Raji (cell line): ENCODE results near the gene EZH2.

Experiments
- POLR2A ChIP-seq: IDR thresholded peaks from 2 replicates; pipeline ENCODE4 v1.6.1; 2011; ENCODE audit warnings: low read depth, low read length, control low read depth; ENCODE audit not compliant: insufficient read depth

Gene EZH2

DNA sequence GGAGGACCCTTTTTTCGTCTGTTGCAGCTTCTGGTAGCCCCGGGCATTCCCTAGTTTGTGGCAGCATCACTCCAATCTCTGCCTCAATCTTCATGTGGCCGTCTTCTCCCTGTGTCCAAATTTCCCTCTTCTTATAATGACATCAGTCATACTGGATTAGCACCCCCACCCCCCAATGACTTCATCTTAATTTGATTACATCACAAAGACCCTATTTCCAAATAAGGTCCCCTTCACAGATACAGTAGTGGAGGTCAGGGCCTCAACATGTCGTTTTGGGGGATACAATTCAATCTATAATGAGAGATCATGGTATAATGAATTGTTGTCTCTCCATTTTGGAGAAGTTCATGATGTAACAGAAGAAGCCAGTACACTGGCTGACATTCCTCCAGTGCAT is 28.1 kb upstream of the EZH2 start:
- TF ChIP-seq POLR2A, result no peak

DNA sequence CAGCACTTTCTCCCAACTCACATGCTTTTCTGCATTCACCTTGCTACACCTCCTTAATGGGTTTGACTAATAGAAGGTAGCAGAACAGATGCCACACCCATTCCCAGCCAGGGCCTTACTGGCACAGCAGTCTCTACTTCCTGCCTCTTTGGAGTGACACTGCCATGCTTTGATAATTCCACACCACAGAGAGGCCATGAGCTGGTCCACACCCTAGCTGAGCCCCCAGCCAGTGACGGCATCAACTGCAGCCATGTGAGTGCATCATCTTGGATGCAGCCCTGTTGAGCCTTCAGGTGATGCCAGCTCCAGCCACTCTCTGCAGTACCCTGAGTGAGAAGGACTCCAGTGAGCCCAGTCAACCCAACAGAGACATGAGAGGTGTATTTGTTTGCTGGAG is 27.5 kb upstream of the EZH2 start:
- TF ChIP-seq POLR2A, result no peak

DNA sequence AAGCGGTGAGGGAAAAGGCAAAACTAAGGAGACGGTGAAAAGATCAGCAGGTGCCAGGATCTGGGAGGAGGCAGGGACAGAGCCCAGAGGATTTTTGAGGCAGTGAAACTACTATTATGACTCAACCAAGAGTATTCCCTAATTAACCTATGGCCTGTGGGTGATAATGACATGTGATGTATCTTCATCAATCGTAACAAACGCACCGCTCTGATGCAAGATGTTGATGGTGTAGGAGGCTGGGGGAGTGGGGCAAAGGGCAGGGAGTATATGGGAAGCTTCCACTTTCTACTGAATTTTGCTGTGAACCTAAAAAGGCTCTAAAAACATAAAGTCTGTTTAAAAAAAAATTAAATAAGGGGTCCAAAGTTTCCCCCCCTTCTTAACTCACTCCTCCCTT is 25.5 kb upstream of the EZH2 start:
- no peak for TF ChIP-seq POLR2A

DNA sequence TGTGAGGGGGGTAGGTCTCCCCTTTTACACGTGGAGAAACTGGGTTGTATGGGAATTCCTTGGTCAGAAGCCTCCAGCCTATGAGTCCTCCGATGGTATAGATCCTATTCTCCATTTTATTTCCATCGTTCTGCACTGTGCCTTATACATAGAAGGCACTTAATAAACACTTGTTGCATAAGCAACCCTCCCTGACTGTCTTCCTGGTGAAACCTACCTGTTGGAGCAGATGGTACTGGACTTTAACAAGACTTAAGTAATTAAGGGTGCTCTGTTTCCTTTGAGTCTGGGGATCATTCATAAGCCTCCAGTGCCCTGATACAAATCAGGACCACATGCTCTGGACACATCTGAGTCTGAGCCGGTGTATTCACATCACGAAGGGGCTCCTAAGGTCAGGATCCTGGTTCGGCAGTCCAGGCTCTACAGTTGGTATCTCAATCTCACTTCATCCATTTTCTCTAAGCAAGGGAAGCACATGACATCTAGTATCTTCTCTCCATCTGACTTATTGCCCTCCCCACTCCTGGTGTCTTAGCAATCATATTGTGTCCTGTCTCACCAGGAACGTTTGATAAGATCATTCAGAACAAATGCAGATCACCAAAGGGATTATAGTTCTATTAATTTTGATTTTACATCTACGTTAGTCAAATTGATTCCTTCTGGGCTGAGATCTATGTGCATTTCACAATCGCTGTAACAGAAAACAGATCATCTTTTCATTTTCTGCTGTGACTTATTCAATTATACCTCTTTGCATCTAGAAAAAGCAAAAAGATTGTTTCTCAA is 22.8 kb upstream of the EZH2 start:
- TF ChIP-seq POLR2A, result no peak

DNA sequence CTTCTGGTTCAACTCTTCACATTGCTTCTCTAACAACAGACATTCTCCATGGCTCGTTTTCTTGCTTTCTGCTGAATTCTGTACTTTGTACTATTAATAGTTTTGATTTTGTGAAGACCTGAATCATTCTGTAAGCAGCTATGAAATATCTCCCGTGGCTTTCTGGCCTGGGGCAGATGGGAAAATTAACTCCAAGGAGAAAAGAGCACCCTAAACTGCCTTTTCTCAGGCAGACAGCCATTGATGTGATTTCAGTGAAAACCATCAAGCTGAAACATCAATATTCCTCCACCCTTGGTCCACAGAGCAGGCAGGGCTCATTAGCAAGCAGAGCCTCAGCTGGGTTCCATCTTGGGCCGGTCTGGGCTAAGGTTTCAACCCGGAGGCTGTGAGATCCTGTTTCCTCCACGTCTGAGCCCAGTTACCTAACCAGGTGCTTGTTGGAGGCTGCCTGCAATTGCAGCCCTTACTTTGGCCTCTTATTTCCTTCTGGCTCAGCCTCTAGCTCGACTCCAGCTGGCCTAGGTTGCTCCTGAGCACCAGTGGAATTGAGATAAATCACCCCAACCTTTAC is 21.1 kb upstream of the EZH2 start:
- TF ChIP-seq POLR2A, result no peak

DNA sequence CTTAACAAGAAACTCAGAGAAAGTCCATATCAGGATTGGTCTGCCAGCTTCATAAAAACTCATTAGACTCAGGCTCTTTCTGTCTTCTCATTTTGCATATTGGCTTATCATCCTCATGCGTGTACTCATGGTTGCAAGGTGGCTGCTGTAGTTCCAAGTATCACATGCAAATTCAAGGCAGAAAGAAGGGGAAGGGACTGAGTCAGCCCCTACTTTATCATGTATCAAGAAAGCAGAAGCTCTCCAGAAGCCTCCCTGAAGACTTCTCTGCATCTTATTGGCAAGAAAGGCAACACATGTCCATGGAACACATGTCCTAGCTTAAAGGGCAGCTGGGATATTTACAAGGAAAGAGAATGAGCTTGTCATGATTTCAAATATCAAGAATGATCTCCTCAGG is 19.4 kb upstream of the EZH2 start:
- 0 out of 2 replicates have a peak, but pooled peaks have one; percentile 17 for TF ChIP-seq POLR2A

DNA sequence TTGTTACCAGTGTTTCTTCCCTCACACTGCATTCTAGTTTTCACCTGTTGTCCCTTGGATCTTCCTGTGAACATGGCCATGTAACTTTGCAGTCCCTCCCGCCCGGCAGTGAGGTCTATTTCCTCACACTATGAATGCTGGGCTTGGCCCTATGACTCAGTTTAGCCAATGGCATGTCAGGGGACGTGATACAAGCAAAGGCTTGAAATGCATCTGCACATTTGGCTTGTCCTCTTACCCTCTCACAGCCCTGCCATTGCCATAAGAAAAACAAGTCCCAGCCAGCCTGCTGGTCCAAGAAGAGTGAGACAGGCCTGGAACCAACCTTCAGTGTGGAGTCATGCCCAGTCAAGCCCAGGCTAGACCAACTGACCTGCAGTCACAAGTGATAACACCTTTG is 17.1 kb upstream of the EZH2 start:
- TF ChIP-seq POLR2A, result no peak

DNA sequence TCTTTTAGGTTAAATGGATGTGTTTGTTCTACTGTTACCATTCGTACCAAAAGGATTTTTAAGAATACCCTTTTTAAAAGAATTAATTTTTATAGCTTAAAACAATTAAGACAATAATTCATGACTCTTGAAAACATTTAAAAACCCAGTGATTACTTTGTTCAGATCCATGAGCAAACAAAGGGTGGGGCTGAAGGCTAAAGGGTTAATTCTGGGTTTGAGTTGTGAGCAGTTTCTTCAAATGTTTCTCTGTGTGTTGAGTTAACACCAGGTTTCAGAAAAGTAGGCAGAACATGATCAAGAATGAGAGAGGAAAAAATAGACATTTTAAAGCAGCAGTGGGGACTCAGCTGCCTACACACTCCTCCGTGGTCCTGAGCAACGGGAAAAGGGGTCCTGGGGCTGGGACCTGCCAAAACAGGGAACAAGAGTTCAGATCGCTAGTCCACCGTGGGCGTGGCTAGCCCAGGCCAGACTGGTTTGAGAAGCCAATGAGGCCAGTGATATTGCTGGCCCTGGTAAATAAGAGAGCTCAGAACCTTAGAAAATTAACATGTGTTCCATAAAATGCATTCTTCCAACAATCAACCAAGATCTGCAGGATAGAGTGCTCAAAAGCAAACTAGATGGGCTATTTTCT is 14.9 kb upstream of the EZH2 start:
- TF ChIP-seq POLR2A, result no peak

DNA sequence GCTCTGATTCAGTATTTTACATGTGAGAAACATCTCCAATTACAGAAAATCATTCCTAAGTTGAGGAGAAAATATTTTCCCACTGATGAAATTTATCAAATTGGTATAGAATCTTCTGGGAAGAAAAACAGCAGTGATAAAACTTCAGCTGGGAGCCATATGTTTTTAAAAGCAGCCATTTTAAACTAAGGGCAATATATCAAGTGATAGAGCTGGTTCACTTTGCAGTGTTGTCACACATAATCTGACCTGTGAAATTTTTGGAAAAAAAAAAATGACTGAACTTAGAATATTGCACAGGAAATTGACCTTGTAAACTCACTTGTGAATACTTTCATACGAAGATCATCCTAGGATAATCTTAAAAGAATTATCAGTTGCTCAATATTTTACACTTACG is 10.5 kb upstream of the EZH2 start:
- no peak for TF ChIP-seq POLR2A

DNA sequence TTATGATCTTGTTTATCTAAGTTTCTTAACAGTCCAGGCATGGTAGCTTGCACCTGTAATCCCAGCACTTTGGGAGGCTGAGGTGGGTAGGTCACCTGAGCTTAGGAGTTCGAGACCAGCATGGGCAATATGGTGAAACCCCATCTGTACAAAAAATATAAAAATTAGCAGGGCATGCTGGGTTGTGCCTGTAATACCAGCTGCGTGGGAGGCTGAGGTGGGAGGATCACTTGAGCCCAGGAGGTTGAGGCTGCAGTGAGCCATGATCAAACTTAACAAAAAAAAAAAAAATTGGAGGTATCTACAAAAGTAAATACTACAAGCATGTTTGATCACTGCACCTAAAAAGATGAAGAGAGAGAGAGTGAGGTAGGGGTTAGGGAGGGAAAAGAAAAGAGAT is 9.0 kb upstream of the EZH2 start:
- TF ChIP-seq POLR2A, result no peak

DNA sequence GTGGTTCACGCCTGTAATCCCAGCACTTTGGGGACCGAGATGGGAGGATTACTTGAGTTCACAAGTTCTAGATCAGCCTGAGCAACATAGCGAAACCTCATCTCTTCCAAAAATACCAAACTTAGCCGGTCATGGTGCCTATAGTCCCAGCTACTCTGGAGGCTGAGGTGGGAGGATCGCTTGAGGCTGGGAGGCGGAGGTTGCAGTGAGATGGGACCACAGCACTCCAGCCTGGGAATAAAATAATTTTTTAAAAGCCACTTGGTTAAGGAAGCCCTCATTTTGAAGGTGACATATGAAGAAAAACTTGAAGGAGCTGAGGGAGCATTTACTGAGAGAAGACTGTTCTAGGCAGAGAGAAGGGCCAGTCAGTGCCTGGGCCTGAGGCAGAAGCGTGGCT is 4.2 kb upstream of the EZH2 start:
- TF ChIP-seq POLR2A, result no peak

DNA sequence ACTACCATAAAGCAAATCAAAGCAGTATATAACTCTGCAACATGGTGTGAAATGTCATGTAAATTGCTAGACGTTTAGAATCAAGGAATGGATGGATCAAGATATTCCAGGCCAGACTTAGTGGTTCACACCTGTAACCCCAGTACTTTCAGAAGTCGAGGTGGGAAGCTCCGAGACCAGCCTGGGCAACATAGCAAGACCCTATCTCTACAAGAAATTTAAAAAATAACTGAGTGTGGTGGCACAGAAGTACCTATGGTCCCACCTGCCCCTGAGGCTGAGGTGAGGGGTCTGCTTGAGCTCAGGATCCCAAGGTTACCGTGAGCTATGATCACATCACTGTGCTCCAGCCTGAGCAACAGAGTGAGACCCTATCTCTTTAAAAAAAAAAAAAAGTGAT is 2.8 kb upstream of the EZH2 start:
- TF ChIP-seq POLR2A, result no peak

DNA sequence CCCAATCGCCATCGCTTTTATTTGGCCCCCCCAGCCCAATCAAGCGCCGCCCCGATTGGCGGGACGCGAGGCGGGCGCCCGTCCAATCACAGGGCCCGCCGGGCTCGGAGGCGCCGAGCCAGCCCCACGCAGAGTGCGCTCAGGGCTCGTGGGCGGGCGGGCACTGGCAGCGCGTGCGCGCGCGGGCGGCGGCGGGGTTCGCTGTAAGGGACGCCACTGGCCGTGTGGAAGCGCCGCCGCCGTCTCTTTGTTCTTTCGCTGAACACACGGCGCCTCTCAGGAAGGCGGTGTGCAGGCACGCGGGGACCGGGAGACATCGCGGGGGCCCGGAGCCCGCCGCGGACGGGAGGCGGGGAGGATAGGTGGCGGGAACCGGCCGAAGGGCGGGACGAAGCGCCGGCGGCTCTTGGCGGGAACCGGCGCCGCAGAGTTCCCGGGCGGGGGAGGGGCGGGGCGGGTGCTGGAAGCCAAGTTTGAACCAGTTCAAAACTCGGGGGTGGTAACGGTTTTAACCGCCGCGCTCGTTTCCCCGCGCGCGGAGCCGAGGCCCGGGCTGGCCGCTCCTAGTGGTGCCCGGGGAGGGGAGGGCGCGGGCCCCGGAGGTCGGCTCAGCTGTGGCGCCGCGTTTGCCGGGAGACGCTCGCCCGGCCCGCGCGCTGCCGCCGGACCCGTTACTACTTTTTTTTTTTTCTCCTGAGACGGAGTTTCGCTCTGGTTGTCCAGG is 370 bp upstream of the EZH2 start:
- peak; percentile 73 for TF ChIP-seq POLR2A

DNA sequence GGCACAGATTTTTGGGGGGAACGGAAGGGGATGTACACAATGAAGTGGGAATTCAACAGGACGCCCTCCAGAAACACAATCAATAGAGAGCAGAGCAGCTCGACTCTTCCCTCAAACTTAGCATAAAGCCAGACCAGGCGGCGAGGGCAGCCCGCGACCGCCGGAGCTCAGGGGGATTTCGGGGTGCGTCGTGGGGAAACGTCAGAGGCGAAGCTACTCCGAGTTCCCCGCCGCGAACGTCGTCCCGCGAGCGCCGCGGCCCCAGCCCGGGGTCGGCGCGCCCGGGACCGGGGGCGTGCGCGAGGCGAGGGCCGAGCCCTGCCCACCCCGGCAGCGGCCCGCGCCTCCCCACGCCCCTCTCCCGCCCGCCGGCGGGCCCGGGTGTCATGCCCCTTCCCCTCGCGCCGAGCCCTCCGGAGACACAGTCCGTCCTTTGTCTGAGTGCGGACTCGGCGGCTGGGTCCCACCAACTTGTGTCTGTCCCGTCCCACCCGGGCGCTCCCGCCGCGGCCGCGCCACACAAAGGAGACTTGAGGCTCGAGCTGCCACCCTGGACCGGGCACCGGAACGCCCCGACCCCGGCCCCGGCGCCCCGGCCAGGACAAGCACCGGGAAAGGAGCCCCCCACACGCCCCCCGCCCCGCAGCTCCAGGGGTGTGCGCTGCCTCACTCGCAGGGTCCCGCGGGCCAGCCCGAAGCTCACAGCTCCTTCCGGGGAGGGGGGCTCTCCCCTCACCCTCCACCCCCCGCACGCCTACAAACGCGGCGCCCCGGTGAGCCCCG is 634 bp downstream of the EZH2 start:
- no peak for TF ChIP-seq POLR2A

DNA sequence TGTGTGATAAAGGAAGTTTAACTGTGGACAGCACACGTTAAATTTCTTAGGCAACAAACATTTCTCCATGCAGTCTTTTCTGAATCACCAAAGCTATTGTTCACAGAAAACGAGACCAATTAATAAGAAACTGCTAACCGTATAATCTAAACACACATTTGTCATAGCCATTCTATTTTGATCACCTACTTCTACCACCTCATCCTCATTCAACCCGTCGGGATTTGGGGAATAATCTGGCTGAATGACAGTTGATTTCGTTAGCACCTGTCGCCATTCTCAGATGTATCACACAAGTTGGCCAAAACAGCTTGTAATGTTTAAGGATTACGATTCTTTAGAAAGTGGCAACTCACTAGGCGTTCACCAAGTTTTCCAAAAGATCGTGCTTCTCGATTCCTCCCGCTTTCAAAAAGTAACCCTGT is 1.2 kb downstream of the EZH2 start:
- TF ChIP-seq POLR2A, result no peak
